GM21619 (cell line): ENCODE data around the gene OAS3.
"Not testable (repeated sequence)": the region's sequence is repeated elsewhere in the genome, so short reads cannot be mapped to it uniquely, and the experiment has no call there.

ENCODE experiments used
- ATAC-seq: cut with Tn5 transposase; IDR thresholded peaks from one replicate; pipeline ENCODE4 v1.9.1; 2021; ENCODE audit not compliant: unreplicated experiment

The OAS3 gene

GRCh38 chr12:112948806-112949205 lies 10.5 kb downstream of the OAS3 start:
- no peak for ATAC-seq

GRCh38 chr12:112950701-112951100 lies 12.4 kb downstream of the OAS3 start:
- no peak for ATAC-seq

- ATAC-seq, result not testable (repeated sequence)
Measured at GRCh38 chr12:112957125-112957524, 18.9 kb downstream of the OAS3 start.

DNA sequence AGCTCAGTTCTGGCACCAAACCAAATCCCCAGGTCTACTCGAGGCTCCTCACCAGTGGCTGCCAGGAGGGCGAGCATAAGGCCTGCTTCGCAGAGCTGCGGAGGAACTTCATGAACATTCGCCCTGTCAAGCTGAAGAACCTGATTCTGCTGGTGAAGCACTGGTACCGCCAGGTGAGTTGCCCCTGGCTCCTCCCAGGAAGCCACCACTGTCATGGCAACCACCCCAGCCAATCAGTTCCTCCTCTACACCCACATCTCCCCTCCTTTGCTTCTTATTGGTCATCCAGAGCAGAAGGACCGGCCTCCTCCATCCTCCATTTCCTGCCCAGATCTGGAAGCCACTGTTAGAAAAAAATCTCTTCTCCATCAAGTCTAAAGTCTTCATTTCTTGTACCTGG lies 22.8 kb downstream of the OAS3 start:
- no peak for ATAC-seq

DNA sequence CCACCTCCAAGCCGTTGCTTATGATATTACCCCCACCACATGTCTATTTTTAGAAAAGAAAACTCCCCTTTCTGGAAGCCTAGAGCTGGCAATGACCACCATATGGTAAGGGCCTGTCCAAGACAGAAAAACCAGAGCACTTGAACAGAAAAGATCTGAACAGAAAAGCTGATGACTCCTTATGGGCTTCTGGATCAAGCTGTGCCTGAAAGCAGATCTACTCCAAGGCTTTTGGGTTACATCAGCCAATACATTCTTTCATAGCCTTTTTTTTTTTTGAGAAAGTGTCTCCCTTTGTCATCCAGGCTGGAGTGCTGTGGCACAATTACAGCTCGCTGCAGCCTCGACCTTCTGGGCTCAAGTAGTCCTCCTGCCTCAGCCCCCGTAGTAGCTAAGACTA lies 23.3 kb downstream of the OAS3 start:
- ATAC-seq, result no peak

GRCh38 chr12:112962561-112962960 lies 24.3 kb downstream of the OAS3 start:
- ATAC-seq, result no peak

- no peak for ATAC-seq
Measured at GRCh38 chr12:112963227-112963861, 25.1 kb downstream of the OAS3 start.

GRCh38 chr12:112964067-112964670 lies 25.9 kb downstream of the OAS3 start:
- ATAC-seq, result no peak

- no peak for ATAC-seq
Measured at GRCh38 chr12:112964915-112965314, 26.6 kb downstream of the OAS3 start.

DNA sequence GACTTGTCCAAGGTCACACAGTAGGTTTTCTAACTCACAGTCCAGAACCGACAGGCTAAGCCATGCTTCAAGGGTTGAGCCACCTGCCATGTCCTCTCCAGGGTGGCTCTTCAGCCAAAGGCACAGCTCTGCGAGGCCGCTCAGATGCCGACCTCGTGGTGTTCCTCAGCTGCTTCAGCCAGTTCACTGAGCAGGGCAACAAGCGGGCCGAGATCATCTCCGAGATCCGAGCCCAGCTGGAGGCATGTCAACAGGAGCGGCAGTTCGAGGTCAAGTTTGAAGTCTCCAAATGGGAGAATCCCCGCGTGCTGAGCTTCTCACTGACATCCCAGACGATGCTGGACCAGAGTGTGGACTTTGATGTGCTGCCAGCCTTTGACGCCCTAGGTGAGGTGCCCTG lies 27.4 kb downstream of the OAS3 start:
- ATAC-seq, result no peak

GRCh38 chr12:112967306-112967705 lies 29.0 kb downstream of the OAS3 start:
- no peak for ATAC-seq

DNA sequence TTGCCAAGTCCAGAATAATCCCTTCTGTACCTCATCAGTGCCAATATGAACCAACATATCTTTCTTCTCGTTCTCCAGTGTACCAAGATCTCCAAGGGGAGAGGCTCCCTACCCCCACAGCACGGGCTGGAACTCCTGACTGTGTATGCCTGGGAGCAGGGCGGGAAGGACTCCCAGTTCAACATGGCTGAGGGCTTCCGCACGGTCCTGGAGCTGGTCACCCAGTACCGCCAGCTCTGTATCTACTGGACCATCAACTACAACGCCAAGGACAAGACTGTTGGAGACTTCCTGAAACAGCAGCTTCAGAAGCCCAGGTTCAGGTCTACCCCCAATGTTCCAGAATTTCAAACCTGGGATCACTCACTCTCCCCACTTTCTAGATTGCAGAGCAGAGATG lies 29.6 kb downstream of the OAS3 start:
- ATAC-seq, result no peak

DNA sequence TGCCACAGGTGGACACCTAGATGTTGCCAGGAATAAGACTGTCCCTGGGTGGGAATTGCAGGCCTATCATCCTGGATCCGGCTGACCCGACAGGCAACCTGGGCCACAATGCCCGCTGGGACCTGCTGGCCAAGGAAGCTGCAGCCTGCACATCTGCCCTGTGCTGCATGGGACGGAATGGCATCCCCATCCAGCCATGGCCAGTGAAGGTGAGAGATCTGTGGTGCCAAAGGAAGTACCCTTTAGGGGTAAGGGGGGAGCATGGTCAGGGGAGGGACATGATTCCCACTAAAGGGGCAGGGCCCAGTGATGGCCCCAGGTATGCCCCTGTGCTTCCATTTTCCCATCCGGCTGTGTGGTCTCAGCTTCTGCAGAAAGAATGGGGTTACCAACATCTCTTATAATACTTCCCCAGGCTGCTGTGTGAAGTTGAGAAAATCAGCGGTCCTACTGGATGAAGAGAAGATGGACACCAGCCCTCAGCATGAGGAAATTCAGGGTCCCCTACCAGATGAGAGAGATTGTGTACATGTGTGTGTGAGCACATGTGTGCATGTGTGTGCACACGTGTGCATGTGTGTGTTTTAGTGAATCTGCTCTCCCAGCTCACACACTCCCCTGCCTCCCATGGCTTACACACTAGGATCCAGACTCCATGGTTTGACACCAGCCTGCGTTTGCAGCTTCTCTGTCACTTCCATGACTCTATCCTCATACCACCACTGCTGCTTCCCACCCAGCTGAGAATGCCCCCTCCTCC lies 31.5 kb downstream of the OAS3 start:
- ATAC-seq, result no peak

DNA sequence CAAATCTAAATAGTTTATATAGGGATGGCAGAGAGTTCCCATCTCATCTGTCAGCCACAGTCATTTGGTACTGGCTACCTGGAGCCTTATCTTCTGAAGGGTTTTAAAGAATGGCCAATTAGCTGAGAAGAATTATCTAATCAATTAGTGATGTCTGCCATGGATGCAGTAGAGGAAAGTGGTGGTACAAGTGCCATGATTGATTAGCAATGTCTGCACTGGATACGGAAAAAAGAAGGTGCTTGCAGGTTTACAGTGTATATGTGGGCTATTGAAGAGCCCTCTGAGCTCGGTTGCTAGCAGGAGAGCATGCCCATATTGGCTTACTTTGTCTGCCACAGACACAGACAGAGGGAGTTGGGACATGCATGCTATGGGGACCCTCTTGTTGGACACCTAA lies 32.1 kb downstream of the OAS3 start:
- no peak for ATAC-seq

DNA sequence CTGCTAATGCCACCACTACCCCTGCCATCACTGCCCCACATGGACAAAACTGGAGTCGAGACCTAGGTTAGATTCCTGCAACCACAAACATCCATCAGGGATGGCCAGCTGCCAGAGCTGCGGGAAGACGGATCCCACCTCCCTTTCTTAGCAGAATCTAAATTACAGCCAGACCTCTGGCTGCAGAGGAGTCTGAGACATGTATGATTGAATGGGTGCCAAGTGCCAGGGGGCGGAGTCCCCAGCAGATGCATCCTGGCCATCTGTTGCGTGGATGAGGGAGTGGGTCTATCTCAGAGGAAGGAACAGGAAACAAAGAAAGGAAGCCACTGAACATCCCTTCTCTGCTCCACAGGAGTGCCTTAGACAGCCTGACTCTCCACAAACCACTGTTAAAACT lies 33.0 kb downstream of the OAS3 start:
- ATAC-seq, result no peak

DNA sequence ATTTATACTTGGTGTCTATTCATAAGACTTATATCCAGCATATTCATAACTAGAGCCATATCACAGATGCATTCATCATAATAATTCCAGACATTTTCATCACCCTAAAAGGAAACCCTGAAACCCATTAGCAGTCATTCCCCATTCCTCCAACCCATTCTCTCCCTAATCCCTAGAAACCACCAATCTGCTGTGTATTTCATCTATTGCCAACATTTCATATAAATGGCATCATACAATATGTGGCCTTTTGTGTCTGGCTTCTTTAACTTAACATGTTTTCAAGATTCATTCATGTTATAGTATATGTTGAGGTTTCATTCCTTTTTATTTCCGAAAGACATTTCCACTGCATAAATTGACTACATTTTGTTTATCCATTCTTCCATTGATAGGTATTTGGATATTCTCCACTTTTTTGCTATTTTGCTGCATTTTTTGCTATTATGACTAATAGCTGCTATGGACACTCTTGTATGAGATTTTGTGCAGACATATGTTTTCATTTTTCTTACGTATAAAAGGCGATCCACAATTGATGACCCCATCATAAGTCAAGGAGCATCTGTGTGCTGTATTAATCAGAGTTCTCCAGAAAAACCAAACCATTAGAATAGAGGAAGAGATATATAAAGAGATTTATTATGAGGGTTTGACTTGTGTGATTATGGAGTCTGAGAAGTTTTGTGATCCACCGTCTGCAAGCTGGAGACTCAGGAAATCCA lies 34.9 kb downstream of the OAS3 start:
- ATAC-seq, result no peak

DNA sequence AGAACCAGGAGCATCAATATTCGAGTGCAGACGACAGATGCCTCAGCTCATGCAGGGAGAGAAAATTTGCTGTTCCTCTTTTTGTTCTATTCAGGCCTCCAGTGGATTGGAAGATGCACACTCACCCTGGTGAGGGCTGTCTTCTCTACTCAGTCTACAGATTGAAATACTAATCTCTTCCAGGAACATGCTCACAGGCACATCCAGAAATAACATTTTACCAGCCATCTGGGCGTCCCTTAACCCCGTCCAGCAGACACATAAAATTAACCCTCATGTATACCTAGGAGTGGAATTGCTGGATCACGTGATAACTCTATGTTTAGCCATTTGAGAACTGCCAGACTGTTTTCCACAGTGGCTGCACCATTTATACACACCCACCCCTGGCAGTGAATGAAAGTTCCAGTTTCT lies 35.6 kb downstream of the OAS3 start:
- no peak for ATAC-seq

DNA sequence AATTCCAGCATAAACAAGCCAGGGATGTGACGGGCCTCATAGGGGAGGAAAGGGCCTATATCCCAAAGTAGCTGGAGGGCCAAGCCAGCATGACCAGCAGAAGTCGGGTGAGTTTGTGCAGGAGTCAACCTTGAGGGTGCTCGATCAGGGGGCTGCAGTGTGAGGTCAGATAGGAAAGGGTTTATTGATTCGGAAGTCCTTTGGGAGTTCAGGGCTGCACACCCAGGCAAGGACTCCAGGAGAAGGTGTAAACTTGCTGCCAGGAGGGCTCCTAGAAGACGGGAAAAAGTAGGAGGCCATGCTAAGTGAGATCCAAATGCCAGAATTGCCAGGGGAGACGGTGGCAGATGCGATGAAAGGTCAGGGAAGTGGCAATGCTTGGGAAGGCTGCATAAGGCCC lies 36.6 kb downstream of the OAS3 start:
- no peak for ATAC-seq

GRCh38 chr12:112977139-112977538 lies 38.9 kb downstream of the OAS3 start:
- ATAC-seq, result no peak

DNA sequence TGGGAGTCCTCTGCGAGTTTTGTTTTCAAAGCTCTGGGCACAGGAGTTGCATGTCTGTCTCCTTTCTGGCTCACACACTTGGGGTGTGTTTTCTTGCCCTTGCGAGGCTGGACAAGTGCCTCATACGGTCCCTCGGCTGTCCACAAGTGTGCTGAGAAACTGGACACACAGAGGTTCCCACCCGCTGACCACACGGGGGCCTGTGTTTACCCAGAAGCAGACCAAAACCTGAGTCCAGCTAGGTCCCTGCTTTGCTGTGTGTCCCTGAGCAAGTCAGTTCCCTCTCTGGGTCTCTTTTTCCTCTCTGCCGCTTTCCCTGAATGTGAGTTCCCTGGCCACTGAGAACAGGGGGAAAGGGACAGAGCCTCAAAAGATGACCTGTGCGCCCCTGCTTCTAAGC lies 39.4 kb downstream of the OAS3 start:
- ATAC-seq, result no peak

- ATAC-seq, result peak; percentile 87
Measured at GRCh38 chr12:112978163-112979040, 40.1 kb downstream of the OAS3 start, which contains the start of gene OAS2. Gene OAS2, plus strand, starts transcription at chr12:112978519. Its CDS starts 90 bp downstream, at chr12:112978609.
